H9 (cell line): ENCODE data around the gene PCNX2. TPM values are rescaled to one million over a fixed set of nuclear protein-coding genes. Genes with fewer than 3 reads are reported as not detected.

Experiments
- DNase-seq: peaks from one replicate; pipeline ENCODE4 v3.0.0-alpha.2; 2017
- H2AFZ ChIP-seq: one replicate; pipeline ENCODE4 v1.6.1; 2013; ENCODE audit warnings: mild to moderate bottlenecking, low read length, control low read depth, moderate library complexity
- H2AK5ac ChIP-seq: 2 replicates; pipeline ENCODE4 v1.6.1; 2013; ENCODE audit warnings: low read length, control low read depth, mixed read lengths; ENCODE audit not compliant: insufficient read length
- H2BK120ac ChIP-seq: one replicate; pipeline ENCODE4 v1.6.1; 2013; ENCODE audit warnings: low read depth, mild to moderate bottlenecking, low read length, control low read depth, inconsistent platforms; ENCODE audit not compliant: poor library complexity, severe bottlenecking
- H2BK12ac ChIP-seq: 2 replicates; pipeline ENCODE4 v1.6.1; 2013; ENCODE audit warnings: low read length, control low read depth, mixed read lengths, low read depth; ENCODE audit not compliant: insufficient read length
- H2BK15ac ChIP-seq: 2 replicates; pipeline ENCODE4 v1.6.1; 2013; ENCODE audit warnings: low read depth, low read length, control low read depth
- H2BK20ac ChIP-seq: one replicate; pipeline ENCODE4 v1.6.1; 2013; ENCODE audit warnings: low read depth, mild to moderate bottlenecking, low read length, control low read depth, inconsistent platforms; ENCODE audit not compliant: poor library complexity, severe bottlenecking
- H2BK5ac ChIP-seq: 2 replicates; pipeline ENCODE4 v1.6.1; 2013; ENCODE audit warnings: low read length, control low read depth, mixed read lengths; ENCODE audit not compliant: insufficient read length
- H3K14ac ChIP-seq: 2 replicates; pipeline ENCODE4 v1.6.1; 2013; ENCODE audit warnings: low read length, control low read depth; ENCODE audit not compliant: insufficient read depth
- H3K18ac ChIP-seq: 2 replicates; pipeline ENCODE4 v1.6.1; 2013; ENCODE audit warnings: low read depth, mild to moderate bottlenecking, mixed read lengths, low read length, control low read depth; ENCODE audit not compliant: insufficient read length
- H3K23ac ChIP-seq: 2 replicates; pipeline ENCODE4 v1.6.1; 2013; ENCODE audit warnings: low read length, control low read depth, mixed read lengths, low read depth; ENCODE audit not compliant: insufficient read length
- H3K23me2 ChIP-seq: 2 replicates; pipeline ENCODE4 v1.6.1; 2013; ENCODE audit warnings: low read depth, mild to moderate bottlenecking, mixed read lengths, low read length, control low read depth; ENCODE audit not compliant: insufficient read length, poor library complexity, severe bottlenecking
- H3K27ac ChIP-seq: 2 replicates; pipeline ENCODE4 v1.5.1; 2013; ENCODE audit warnings: low read length, control low read depth, mixed read lengths, low read depth; ENCODE audit not compliant: insufficient read length
- H3K27me3 ChIP-seq: 2 replicates; pipeline ENCODE4 v1.6.1; 2013; ENCODE audit warnings: low read length, control low read depth, inconsistent platforms; ENCODE audit not compliant: insufficient read depth
- H3K4ac ChIP-seq: 2 replicates; pipeline ENCODE4 v1.6.1; 2013; ENCODE audit warnings: low read depth, mild to moderate bottlenecking, control low read depth, inconsistent platforms, low read length, moderate library complexity
- H3K4me1 ChIP-seq: 2 replicates; pipeline ENCODE4 v1.6.1; 2013; ENCODE audit warnings: low read length, control low read depth, inconsistent platforms; ENCODE audit not compliant: insufficient read depth
- H3K4me2 ChIP-seq: 2 replicates; pipeline ENCODE4 v1.6.1; 2013; ENCODE audit warnings: low read length, control low read depth, mixed read lengths; ENCODE audit not compliant: insufficient read length, insufficient read depth
- H3K56ac ChIP-seq: 2 replicates; pipeline ENCODE4 v1.6.1; 2013; ENCODE audit warnings: low read depth, mild to moderate bottlenecking, mixed read lengths, low read length, control low read depth; ENCODE audit not compliant: insufficient read length
- H3K79me1 ChIP-seq: 2 replicates; pipeline ENCODE4 v1.6.1; 2013; ENCODE audit warnings: low read depth, mild to moderate bottlenecking, moderate library complexity, low read length, control low read depth, inconsistent platforms; ENCODE audit not compliant: insufficient read depth, poor library complexity, severe bottlenecking
- H3K79me2 ChIP-seq: 2 replicates; pipeline ENCODE4 v1.6.1; 2013; ENCODE audit warnings: low read length, control low read depth, inconsistent platforms; ENCODE audit not compliant: insufficient read depth
- H3K9ac ChIP-seq: 2 replicates; pipeline ENCODE4 v1.6.1; 2013; ENCODE audit warnings: low read length, control low read depth, mixed read lengths; ENCODE audit not compliant: insufficient read length; ENCODE audit errors: extremely low read depth
- H3K9me3 ChIP-seq: one replicate; pipeline ENCODE4 v1.6.1; 2013; ENCODE audit warnings: low read depth, low read length, inconsistent platforms; ENCODE audit not compliant: control insufficient read depth
- H3T11ph ChIP-seq: one replicate; pipeline ENCODE4 v1.6.1; 2013; ENCODE audit warnings: mild to moderate bottlenecking, low read length, control low read depth, inconsistent platforms
- H4K20me1 ChIP-seq: one replicate; pipeline ENCODE4 v1.6.1; 2013; ENCODE audit not compliant: control insufficient read depth, insufficient read length, insufficient read depth
- H4K5ac ChIP-seq: 2 replicates; pipeline ENCODE4 v1.6.1; 2013; ENCODE audit warnings: low read depth, mild to moderate bottlenecking, mixed read lengths, low read length, control low read depth; ENCODE audit not compliant: insufficient read length
- H4K8ac ChIP-seq: replicated peaks from 2 replicates; pipeline ENCODE4 v1.6.1; 2013; ENCODE audit warnings: low read length, control low read depth, mixed read lengths, low read depth; ENCODE audit not compliant: insufficient read length
- H4K91ac ChIP-seq: 2 replicates; pipeline ENCODE4 v1.6.1; 2013; ENCODE audit warnings: low read depth, mild to moderate bottlenecking, moderate library complexity, mixed read lengths, low read length, control low read depth; ENCODE audit not compliant: insufficient read length
- H3K27ac Mint-ChIP-seq, 3 experiments: 2 replicates in 2 of 3; 3 replicates in 1 of 3; pipeline ENCODE4 v1.8.0; 2020 to 2021; ENCODE audit warnings: mixed read lengths in 3 of 3, mild to moderate bottlenecking in 1 of 3, moderate library complexity in 1 of 3
- H3K27me3 Mint-ChIP-seq: 2 replicates; pipeline ENCODE4 v1.8.0; 2021; ENCODE audit warnings: low read depth, mild to moderate bottlenecking, moderate library complexity, mixed read lengths
- H3K36me3 Mint-ChIP-seq, 3 experiments: 2 replicates in 2 of 3; 3 replicates in 1 of 3; pipeline ENCODE4 v1.8.0; 2020 to 2021; ENCODE audit warnings: low read depth in 3 of 3, mixed read lengths in 3 of 3; ENCODE audit not compliant: insufficient read depth in 1 of 3
- H3K4me1 Mint-ChIP-seq, 2 experiments: 2 replicates each; pipeline ENCODE4 v1.8.0; 2020; ENCODE audit warnings: mixed read lengths in 2 of 2
- H3K4me3 Mint-ChIP-seq, 2 experiments: 2 replicates in 1 of 2; 3 replicates in 1 of 2; pipeline ENCODE4 v1.8.0; 2020 to 2021; ENCODE audit warnings: mild to moderate bottlenecking in 2 of 2, mixed read lengths in 2 of 2, moderate library complexity in 1 of 2
- H3K9me3 Mint-ChIP-seq, 2 experiments: 2 replicates in 1 of 2; 3 replicates in 1 of 2; pipeline ENCODE4 v1.8.0; 2020; ENCODE audit warnings: mild to moderate bottlenecking in 2 of 2, mixed read lengths in 2 of 2, moderate library complexity in 1 of 2
- CTCF ChIP-seq: fragments of 200-600 bp; sonication (generic); conservative IDR thresholded peaks from 3 replicates; pipeline ENCODE4 v1.8.0; 2021; ENCODE audit warnings: antibody characterized with exemption, mild to moderate bottlenecking
- WGBS: extraction: QIAGEN DNeasy Blood & Tissue Kit; methylation state at CpG from one replicate; pipeline ENCODE4 v1.1.7; 2013; ENCODE audit warnings: missing lambda C conversion rate, low lambda C conversion rate, mixed read lengths; ENCODE audit not compliant: insufficient read length; ENCODE audit errors: extremely low coverage; 5-methylcytosine and 5-hydroxymethylcytosine counted together
- total RNA-seq: library from RNA; stranded (reverse); gene quantifications from 2 replicates; pipeline ENCODE4 v1.2.1, GENCODE V29; 2021

Gene PCNX2
- total RNA-seq, 1 experiment from 2014 or later, result 45.1 TPM

- no peak overlapping the region for H2AFZ ChIP-seq
- H3K4me1 ChIP-seq, result no peaks in the 10 kb centered on the region; the same call in 1 of the 2 replicates
- H3K23ac ChIP-seq, result no peak overlapping the region
- no peaks in the 10 kb centered on the region for H3K79me1 ChIP-seq
- no peak overlapping the region for H2BK120ac ChIP-seq
- H3K4me2 ChIP-seq, result no peak overlapping the region
- H3K23me2 ChIP-seq, result no peaks in the 10 kb centered on the region
- WGBS, result no CpG with 5 or more reads among the region's 11 CpGs
- no peak overlapping the region for H4K91ac ChIP-seq
- Mint-ChIP-seq H3K9me3 (no peaks in the 10 kb centered on the region), H3K36me3 (peaks cover 33 to 41% (median 36%) of the 10 kb centered on the region in 3 experiments; a peak in 6 of 7 replicates), H3K27ac (peak overlapping the region; percentile 24 to 53 (median 47); a peak in 5 of 7 replicates), H3K27me3 (no peaks in the 10 kb centered on the region), H3K4me3 (no peak overlapping the region), H3K4me1 (peaks cover 10 to 11% of the 10 kb centered on the region in 2 experiments)
- no peak overlapping the region for H4K8ac ChIP-seq
- DNase-seq, result no peak
- H3K9ac ChIP-seq, result no peak overlapping the region
- H3K56ac ChIP-seq, result no peak overlapping the region
- H2BK12ac ChIP-seq, result no peak overlapping the region
- H3K27me3 ChIP-seq, result no peaks in the 10 kb centered on the region
- H4K5ac ChIP-seq, result no peak overlapping the region
- no peak overlapping the region for H2BK5ac ChIP-seq
- no peak overlapping the region for H2BK20ac ChIP-seq
- no peak overlapping the region for H2AK5ac ChIP-seq
- H3K18ac ChIP-seq, result no peak overlapping the region
- H2BK15ac ChIP-seq, result no peak overlapping the region
- no peak overlapping the region for H3T11ph ChIP-seq
- no peaks in the 10 kb centered on the region for H3K79me2 ChIP-seq
- no peak overlapping the region for H3K14ac ChIP-seq
- H3K27ac ChIP-seq, result no peak overlapping the region
- TF ChIP-seq CTCF, result no peak
- H3K4ac ChIP-seq, result no peak overlapping the region; the same call in 1 of the 2 replicates
- H3K9me3 ChIP-seq, result no peaks in the 10 kb centered on the region
- H4K20me1 ChIP-seq, result no peaks in the 10 kb centered on the region
Observed at GRCh38 chr1:233086961-233087881, 208.3 kb downstream of the PCNX2 start.
